Measurements from ENCODE around the gene TTC34.

TTC34 gene, protein sequence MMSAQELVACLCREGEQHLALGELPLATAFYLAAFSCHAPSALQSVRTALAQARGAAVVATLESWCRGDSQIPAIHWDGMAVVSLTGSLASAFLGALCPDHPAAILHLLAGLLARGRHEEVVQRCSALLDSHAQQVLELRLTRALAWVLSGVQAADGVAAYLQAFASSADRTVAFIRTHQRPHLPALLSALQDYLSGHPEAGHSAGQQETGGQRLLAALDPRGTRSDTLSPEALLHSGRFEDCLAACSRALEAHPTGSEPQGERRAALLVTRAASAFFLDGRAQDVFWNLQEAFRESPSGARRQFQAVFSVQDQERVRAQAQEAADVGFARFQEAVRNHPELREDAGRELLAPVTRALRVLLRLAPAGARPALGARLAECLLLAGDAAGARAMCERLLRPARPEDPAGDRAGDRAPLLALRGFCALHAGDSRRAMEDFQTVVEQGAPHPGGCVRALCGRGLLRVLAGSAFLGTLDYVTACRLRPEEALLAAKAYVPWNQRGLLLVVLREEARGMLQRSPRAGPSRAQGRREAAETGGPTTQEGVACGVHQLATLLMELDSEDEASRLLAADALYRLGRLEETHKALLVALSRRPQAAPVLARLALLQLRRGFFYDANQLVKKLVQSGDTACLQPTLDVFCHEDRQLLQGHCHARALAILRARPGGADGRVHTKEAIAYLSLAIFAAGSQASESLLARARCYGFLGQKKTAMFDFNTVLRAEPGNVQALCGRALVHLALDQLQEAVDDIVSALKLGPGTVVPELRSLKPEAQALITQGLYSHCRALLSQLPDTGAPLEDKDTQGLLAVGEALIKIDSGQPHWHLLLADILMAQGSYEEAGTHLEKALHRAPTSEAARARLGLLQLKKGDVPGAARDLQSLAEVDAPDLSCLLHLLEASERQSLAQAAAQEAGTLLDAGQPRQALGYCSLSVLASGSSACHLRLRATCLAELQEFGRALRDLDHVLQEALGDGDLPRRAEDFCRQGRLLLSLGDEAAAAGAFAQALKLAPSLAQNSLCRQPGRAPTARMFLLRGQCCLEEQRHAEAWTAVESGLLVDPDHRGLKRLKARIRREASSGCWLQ

DNA sequence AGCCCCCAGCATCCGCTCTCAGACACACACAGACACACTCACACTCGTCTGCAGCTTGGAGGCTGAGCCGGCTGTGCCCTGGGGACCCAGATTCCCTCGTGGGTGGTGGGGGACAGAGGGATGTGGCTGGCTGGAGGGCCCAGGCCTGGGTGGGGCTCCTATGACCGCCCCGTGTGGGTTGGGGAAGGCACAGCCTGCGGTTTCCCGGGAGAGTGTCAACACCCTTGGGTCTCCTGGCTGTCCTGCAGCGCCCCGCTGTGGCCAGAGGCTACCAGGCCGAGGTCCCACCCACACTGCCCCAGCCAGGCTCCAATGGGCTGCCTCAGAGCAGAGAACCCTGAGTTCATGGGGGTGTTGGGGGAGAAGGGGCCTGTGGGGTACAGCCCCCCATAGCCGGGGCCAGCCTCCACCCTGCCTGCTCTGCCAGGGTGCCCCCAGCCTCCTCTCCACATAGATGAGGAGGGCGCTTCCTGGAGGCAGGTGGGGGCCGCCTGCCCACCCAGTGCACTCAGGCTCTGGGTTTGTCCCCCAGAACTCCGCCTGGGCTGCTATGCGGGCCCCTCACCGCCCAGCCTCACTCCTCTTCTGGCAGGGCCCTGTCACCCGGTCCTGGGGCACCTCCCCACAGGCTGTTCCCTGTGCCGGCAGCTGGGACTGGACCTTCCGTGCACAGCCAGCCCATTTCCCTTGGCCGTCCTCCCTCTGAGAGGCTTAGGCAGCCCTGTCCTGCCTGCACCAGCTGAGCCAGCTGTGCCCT, at the start of gene TTC34:
TSS of gene TTC34 (minus strand) at position 159 of the 757 bp plus-strand sequence. CDS start 866 bp downstream, outside the sequence.
- TF ChIP-seq, protein P1, sequence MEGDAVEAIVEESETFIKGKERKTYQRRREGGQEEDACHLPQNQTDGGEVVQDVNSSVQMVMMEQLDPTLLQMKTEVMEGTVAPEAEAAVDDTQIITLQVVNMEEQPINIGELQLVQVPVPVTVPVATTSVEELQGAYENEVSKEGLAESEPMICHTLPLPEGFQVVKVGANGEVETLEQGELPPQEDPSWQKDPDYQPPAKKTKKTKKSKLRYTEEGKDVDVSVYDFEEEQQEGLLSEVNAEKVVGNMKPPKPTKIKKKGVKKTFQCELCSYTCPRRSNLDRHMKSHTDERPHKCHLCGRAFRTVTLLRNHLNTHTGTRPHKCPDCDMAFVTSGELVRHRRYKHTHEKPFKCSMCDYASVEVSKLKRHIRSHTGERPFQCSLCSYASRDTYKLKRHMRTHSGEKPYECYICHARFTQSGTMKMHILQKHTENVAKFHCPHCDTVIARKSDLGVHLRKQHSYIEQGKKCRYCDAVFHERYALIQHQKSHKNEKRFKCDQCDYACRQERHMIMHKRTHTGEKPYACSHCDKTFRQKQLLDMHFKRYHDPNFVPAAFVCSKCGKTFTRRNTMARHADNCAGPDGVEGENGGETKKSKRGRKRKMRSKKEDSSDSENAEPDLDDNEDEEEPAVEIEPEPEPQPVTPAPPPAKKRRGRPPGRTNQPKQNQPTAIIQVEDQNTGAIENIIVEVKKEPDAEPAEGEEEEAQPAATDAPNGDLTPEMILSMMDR (IDR thresholded peaks at IDR 0.05; ENCODE audit: low read depth, low read length) = no peak
- no peak within 1 kb of the TSS for H3K4me3 ChIP-seq (ENCODE audit: low read depth, low read length)

DNA sequence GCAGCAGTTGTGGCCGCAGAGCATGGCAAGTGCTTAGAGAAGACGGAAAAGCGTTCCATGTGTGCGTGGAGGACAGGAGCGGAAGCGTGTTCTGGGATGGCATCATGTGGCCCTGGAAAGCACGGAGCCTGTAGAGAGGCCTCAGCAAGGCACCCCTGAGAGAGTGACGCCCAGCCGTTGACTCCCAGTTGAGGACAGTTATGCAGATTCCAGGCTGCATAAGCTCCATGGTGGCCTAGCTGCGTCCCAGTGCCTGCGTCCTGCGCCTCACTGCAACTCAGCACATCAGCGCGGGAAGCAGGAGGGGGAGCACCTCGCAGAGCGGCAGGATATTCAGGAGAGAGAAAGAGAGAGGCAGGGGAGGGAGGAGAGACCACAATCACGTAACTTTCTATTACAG, 49.0 kb upstream of the TTC34 start:
- H3K4me3 ChIP-seq (ENCODE audit: low read depth, low read length) = no peak overlapping the region
- TF ChIP-seq, protein P1 (IDR thresholded peaks at IDR 0.05; ENCODE audit: low read depth, low read length) = no peak

DNA sequence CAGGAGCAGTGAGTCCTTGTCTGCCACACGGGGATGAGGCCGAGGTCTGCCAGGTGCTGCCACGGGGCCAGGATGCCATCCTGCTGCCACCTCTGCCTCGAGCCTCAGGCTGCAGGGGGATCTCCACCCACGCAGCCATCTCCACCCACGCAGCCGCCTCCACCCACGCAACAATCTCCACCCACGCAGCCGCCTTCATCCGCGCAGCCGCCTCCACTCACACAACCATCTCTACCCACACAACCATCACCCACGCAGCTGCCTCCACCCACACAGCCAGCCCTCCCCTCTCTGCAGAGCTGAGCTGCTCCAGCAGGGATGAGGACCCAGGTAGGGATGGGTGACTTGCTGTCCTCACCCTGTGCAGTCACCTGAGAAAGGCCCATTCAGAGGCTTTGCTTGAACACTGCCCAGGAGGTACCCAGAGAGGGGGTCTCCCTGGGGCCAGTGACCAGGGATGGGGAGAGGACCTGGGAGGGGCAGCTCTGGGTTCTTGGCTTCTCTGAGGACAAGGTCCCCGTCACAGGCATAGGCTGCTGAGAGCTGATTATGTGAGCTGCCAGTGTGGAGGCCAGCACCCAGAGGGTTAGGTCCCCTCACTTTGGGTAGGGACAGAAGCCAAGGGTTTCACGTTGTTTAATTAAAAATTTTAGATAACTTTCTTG, 46.6 kb upstream of the TTC34 start:
- no peak overlapping the region for H3K4me3 ChIP-seq (ENCODE audit: low read depth, low read length)
- TF ChIP-seq, protein P1 (IDR thresholded peaks at IDR 0.05; ENCODE audit: low read depth, low read length) = no peak

DNA sequence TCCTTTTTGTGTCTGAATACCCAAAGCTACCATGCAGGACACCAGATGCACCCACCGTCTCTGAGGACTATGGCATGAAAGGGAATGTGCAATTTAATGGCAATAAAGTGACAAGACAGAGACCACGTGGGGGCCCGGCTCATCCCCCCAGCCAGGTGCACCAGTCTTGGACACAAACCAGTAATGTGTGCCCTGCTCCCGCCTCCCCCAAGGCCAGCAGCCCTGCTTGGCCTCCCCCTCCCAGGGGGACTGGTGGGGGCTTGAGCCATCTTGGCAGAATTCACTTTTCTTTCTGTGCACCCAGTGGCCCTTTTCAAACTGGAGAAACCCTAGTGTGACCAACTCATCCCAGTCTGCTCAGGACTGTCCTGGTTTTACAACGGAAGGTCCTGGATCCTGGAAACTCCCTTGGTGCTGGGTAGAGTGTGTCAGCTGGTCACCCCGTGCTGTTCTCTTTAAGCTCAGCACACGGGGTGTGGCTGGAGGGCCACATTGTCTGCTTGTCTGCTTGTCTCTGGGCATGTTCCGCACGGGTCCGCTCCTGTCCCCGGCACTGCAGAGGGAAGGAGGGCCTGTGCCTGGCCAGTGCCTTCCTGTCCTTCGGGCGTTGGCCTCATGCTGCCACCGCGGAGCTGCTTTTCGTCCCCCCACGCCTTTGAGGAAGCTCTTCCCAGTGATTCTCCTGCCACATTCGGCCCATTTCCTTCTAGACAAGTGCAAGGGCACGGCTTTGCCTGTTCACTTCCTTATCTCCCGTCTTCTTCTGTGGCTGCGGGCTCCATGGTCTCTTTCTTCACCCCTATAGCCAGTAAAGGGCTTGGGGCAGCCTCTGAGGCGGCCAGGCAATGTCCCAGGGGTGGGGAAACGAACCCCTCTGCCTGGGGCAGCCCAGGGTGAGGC, 45.8 kb upstream of the TTC34 start:
- TF ChIP-seq, protein P1 (IDR thresholded peaks at IDR 0.05; ENCODE audit: low read depth, low read length) = no peak
- no peak overlapping the region for H3K4me3 ChIP-seq (ENCODE audit: low read depth, low read length)

DNA sequence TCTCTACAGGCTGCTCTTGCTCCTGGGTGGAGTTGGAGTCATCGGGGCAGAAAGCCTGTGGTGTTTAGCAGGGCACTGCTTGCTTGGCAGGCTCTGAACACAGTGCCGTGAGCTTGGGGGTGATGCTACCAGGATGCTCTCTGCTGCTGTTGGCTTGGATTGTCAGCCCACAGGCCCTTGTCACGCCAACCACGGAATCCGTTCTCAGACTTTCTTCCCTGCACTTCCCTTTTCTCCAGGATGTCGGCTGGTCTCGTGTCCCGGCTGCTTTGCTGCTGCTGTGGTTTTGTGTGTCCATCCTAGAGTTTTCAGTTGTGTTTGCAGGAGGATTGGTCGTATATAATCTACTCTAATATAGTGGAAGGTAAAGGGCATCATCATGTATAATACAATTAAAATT, 44.4 kb upstream of the TTC34 start:
- no peak overlapping the region for H3K4me3 ChIP-seq (ENCODE audit: low read depth, low read length)
- TF ChIP-seq, protein P1 (IDR thresholded peaks at IDR 0.05; ENCODE audit: low read depth, low read length) = no peak
